Sigmoid colon (tissue), 7 donors: Measurements from ENCODE around the gene HS3ST4. TPM values are rescaled to one million over a fixed set of nuclear protein-coding genes. Genes with fewer than 3 reads are reported as not detected.

Experiments
- DNase-seq: peaks from one replicate; pipeline ENCODE4 v3.0.0-alpha.2; 2019
- H3K27ac ChIP-seq, 4 donors: fragments of 200-600 bp; sonication (generic); one replicate each; pipeline ENCODE4 v1.5.1; 2016 to 2019; ENCODE audit warnings: mild to moderate bottlenecking in 1 of 4
- H3K27me3 ChIP-seq, 3 donors: fragments of 200-600 bp; sonication (generic); one replicate each; pipeline ENCODE4 v1.5.1; 2019; ENCODE audit warnings: mild to moderate bottlenecking in 1 of 3
- H3K36me3 ChIP-seq, 4 donors: fragments of 200-600 bp; sonication (generic); one replicate each; pipeline ENCODE4 v1.5.1; 2016 to 2019
- H3K4me1 ChIP-seq, 4 donors: fragments of 200-600 bp; sonication (generic); one replicate each; pipeline ENCODE4 v1.5.1; 2017 to 2019
- H3K4me3 ChIP-seq, 4 donors: fragments of 200-600 bp; sonication (generic); one replicate each; pipeline ENCODE4 v1.5.1; 2017 to 2019; ENCODE audit warnings: mild to moderate bottlenecking in 2 of 4, moderate library complexity in 1 of 4
- H3K9me3 ChIP-seq, 4 donors: fragments of 200-600 bp in 3 of 4; sonication (generic) in 3 of 4; one replicate each; pipeline versions ENCODE4 v1.5.1 to v1.6.1; 2013 to 2019
- CTCF ChIP-seq, 4 experiments: fragments of 450-650 bp in 3 of 4; fragments of 200-600 bp in 1 of 4; IDR thresholded peaks; one replicate each; pipeline ENCODE4 v1.5.1; 2016 to 2019; ENCODE audit warnings: antibody characterized with exemption in 4 of 4, mild to moderate bottlenecking in 3 of 4, moderate library complexity in 2 of 4
- EP300 ChIP-seq, 4 donors: sonication (generic); formaldehyde crosslinking; IDR thresholded peaks; one replicate each; pipeline ENCODE4 v1.6.1; 2017; ENCODE audit warnings: antibody characterized with exemption in 4 of 4
- POLR2A ChIP-seq, 2 donors: fragments of 450-650 bp; IDR thresholded peaks; one replicate each; pipeline ENCODE4 v1.6.1; 2016; ENCODE audit warnings: antibody characterized with exemption in 2 of 2, mild to moderate bottlenecking in 2 of 2, moderate library complexity in 2 of 2
- POLR2AphosphoS5 ChIP-seq, 4 donors: sonication (generic); formaldehyde crosslinking; IDR thresholded peaks; one replicate each; pipeline ENCODE4 v1.6.1; 2017; ENCODE audit warnings: antibody characterized with exemption in 4 of 4
- WGBS, 2 donors: extraction: QIAGEN DNeasy Blood & Tissue Kit; methylation state at CpG; one replicate each; pipeline ENCODE4 v1.1.7; 2013; 5-methylcytosine and 5-hydroxymethylcytosine counted together
- intact Hi-C: fragments of 100-400 bp; cut with DNase I; formaldehyde crosslinking; loops from one replicate; pipeline ENCODE4 v1.15.1; 2023
- polyA plus RNA-seq, 3 donors: library from polyadenylated mRNA; stranded (reverse); fragments of 200-250 nt; gene quantifications; one replicate each; pipeline ENCODE4 v1.2.3, GENCODE V29; 2013
- total RNA-seq, 4 donors: library from RNA; depleted of rRNA; stranded (reverse); fragments of >200 nt; gene quantifications; one replicate each; pipeline ENCODE4 v1.1.0, GENCODE V29; 2016
- donor health status: healthy with polysubstance abuse.
- donor health status: Bipolar disorder and iron deficiency.
- donor health status: healthy.

The HS3ST4 gene
- total and polyA plus RNA-seq, 7 donors: 0.07 to 0.14 TPM; not detected in 5

GRCh38 chr16:25713785-25714570 lies 22.2 kb downstream of the HS3ST4 start:
- 81% methylated on average over 13 of the region's 13 CpGs for WGBS, 2 donors
- intact Hi-C loops: no loop called here
- no peak overlapping the region for H3K4me3 ChIP-seq
- DNase-seq: no peak
- H3K27ac ChIP-seq: no peak overlapping the region
- H3K4me1 ChIP-seq: no peaks in the 10 kb centered on the region
- no peaks in the 10 kb centered on the region for H3K9me3 ChIP-seq
- H3K27me3 ChIP-seq: peaks cover 0 to 7% (median 0%) of the 10 kb centered on the region in 3 donors
- TF ChIP-seq CTCF (IDR thresholded peaks at IDR 0.05) (no peak), EP300 (IDR thresholded peaks at IDR 0.05) (no peak), POLR2A (IDR thresholded peaks at IDR 0.05) (no peak), POLR2AphosphoS5 (IDR thresholded peaks at IDR 0.05) (no peak)
- H3K36me3 ChIP-seq: no peaks in the 10 kb centered on the region

GRCh38 chr16:25716186-25716585 lies 24.4 kb downstream of the HS3ST4 start:
- H3K4me1 ChIP-seq: no peaks in the 10 kb centered on the region
- no peak overlapping the region for H3K4me3 ChIP-seq
- intact Hi-C loops: no loop called here
- H3K36me3 ChIP-seq: no peaks in the 10 kb centered on the region
- DNase-seq: no peak
- WGBS, 2 donors: 97% methylated on average over 2 of the region's 2 CpGs
- H3K9me3 ChIP-seq: no peaks in the 10 kb centered on the region
- no peak for TF ChIP-seq POLR2A (IDR thresholded peaks at IDR 0.05)
- no peak for TF ChIP-seq CTCF (IDR thresholded peaks at IDR 0.05)
- TF ChIP-seq EP300 (IDR thresholded peaks at IDR 0.05): no peak
- no peak for TF ChIP-seq POLR2AphosphoS5 (IDR thresholded peaks at IDR 0.05)
- H3K27me3 ChIP-seq: peaks cover 0 to 5% (median 0%) of the 10 kb centered on the region in 3 donors
- H3K27ac ChIP-seq: no peak overlapping the region

- H3K27me3 ChIP-seq: no peaks in the 10 kb centered on the region
- no peak overlapping the region for H3K27ac ChIP-seq
- 56 to 76% methylated on average over 3 of the region's 3 CpGs for WGBS, 2 donors
- TF ChIP-seq POLR2AphosphoS5 (IDR thresholded peaks at IDR 0.05) (no peak), POLR2A (IDR thresholded peaks at IDR 0.05) (no peak), CTCF (IDR thresholded peaks at IDR 0.05) (no peak), EP300 (IDR thresholded peaks at IDR 0.05) (no peak)
- no peaks in the 10 kb centered on the region for H3K4me1 ChIP-seq
- no peak for DNase-seq
- H3K36me3 ChIP-seq: no peaks in the 10 kb centered on the region
- H3K9me3 ChIP-seq: no peaks in the 10 kb centered on the region
- no peak overlapping the region for H3K4me3 ChIP-seq
- intact Hi-C loops: no loop called here
These were observed 29.7 kb downstream of the HS3ST4 start for GRCh38 chr16:25721439-25721838.

GRCh38 chr16:25726430-25727098 lies 34.8 kb downstream of the HS3ST4 start:
- intact Hi-C loops: no loop called here
- Histone ChIP-seq H3K9me3 (no peaks in the 10 kb centered on the region), H3K4me3 (no peak overlapping the region), H3K27ac (no peak overlapping the region), H3K36me3 (no peaks in the 10 kb centered on the region), H3K4me1 (no peaks in the 10 kb centered on the region), H3K27me3 (no peaks in the 10 kb centered on the region)
- 40 to 56% methylated on average over 5 of the region's 5 CpGs for WGBS, 2 donors
- TF ChIP-seq POLR2AphosphoS5 (IDR thresholded peaks at IDR 0.05): no peak
- no peak for TF ChIP-seq EP300 (IDR thresholded peaks at IDR 0.05)
- no peak for DNase-seq

- Histone ChIP-seq H3K4me3 (no peak overlapping the region), H3K9me3 (no peaks in the 10 kb centered on the region), H3K27ac (no peak overlapping the region), H3K36me3 (no peaks in the 10 kb centered on the region), H3K27me3 (no peaks in the 10 kb centered on the region), H3K4me1 (no peaks in the 10 kb centered on the region)
- no peak for TF ChIP-seq CTCF (IDR thresholded peaks at IDR 0.05)
- no peak for TF ChIP-seq EP300 (IDR thresholded peaks at IDR 0.05)
- TF ChIP-seq POLR2A (IDR thresholded peaks at IDR 0.05): no peak
- TF ChIP-seq POLR2AphosphoS5 (IDR thresholded peaks at IDR 0.05): no peak
- intact Hi-C loops: no loop called here
- DNase-seq: no peak
- 83 to 85% methylated on average over 15 of the region's 15 CpGs for WGBS, 2 donors
These were observed 37.6 kb downstream of the HS3ST4 start for GRCh38 chr16:25729188-25729915.
